HFFc6 (cell line): ENCODE data around the gene FMN2. TPM values are rescaled to one million over a fixed set of nuclear protein-coding genes. Genes with fewer than 3 reads are reported as not detected.
"Not testable (repeated sequence)": the region's sequence is repeated elsewhere in the genome, so short reads cannot be mapped to it uniquely, and the experiment has no call there.

ENCODE experiments used
- DNase-seq: peaks from one replicate; pipeline ENCODE4 v3.0.0-alpha.2; 2018
- H3K27ac Mint-ChIP-seq: 2 replicates; pipeline ENCODE4 v1.8.0; 2020; ENCODE audit warnings: mild to moderate bottlenecking, mixed read lengths
- H3K27me3 Mint-ChIP-seq: 2 replicates; pipeline ENCODE4 v1.8.0; 2021; ENCODE audit warnings: mild to moderate bottlenecking, moderate library complexity, mixed read lengths; ENCODE audit not compliant: insufficient read depth
- H3K36me3 Mint-ChIP-seq: 2 replicates; pipeline ENCODE4 v1.8.0; 2021; ENCODE audit warnings: low read depth, mixed read lengths
- H3K4me1 Mint-ChIP-seq: 2 replicates; pipeline ENCODE4 v1.8.0; 2020; ENCODE audit warnings: low read depth, mixed read lengths
- H3K4me3 Mint-ChIP-seq: 2 replicates; pipeline ENCODE4 v1.8.0; 2020; ENCODE audit warnings: mild to moderate bottlenecking, moderate library complexity, mixed read lengths
- H3K9me3 Mint-ChIP-seq: 2 replicates; pipeline ENCODE4 v1.8.0; 2020; ENCODE audit warnings: mild to moderate bottlenecking, mixed read lengths
- CTCF ChIP-seq: fragments of 200-600 bp; sonication (generic); IDR thresholded peaks from 2 replicates; pipeline ENCODE4 v1.5.0; 2021; ENCODE audit warnings: antibody characterized with exemption, mild to moderate bottlenecking
- total RNA-seq, 6 experiments: library from RNA; stranded (reverse); fragmentation: NEBNext Ultra II Directional; extraction: Animal tissue kit (Norgen Biotek cat#: 25700); gene quantifications; 2 replicates in 1 of 6; 3 replicates in 5 of 6; pipeline ENCODE4 v1.2.3, GENCODE V29; 2021

FMN2 gene
- total RNA-seq, 6 experiments from 2014 or later: 82.6 to 115 (median 96.4) TPM

- H3K4me1 Mint-ChIP-seq: peaks cover 92% of the 10 kb centered on the region
- peak overlapping the region; percentile 81 for H3K27ac Mint-ChIP-seq
- peaks cover 4% of the 10 kb centered on the region for H3K27me3 Mint-ChIP-seq
- TF ChIP-seq CTCF: no peak
- peaks cover 13% of the 10 kb centered on the region for H3K9me3 Mint-ChIP-seq
- peaks cover 84% of the 10 kb centered on the region for H3K36me3 Mint-ChIP-seq
- H3K4me3 Mint-ChIP-seq: peak overlapping the region; percentile 3; the same call in 1 of the 2 replicates
- no peak for DNase-seq
Measured at GRCh38 chr1:240256836-240257503, 165.3 kb downstream of the FMN2 start.

- Mint-ChIP-seq H3K27me3 (peaks cover 4% of the 10 kb centered on the region; the same call in 1 of the 2 replicates), H3K4me3 (0 out of 2 replicates have a peak overlapping the region, but pooled peaks have one; percentile 19), H3K9me3 (peaks cover 9% of the 10 kb centered on the region), H3K27ac (peak overlapping the region; percentile 81), H3K36me3 (peaks cover 86% of the 10 kb centered on the region), H3K4me1 (peaks cover 90% of the 10 kb centered on the region)
- DNase-seq: peak; percentile 92
- no peak for TF ChIP-seq CTCF
Measured at GRCh38 chr1:240258910-240259309, 167.2 kb downstream of the FMN2 start.

- Mint-ChIP-seq H3K36me3 (peaks cover 95% of the 10 kb centered on the region), H3K9me3 (peaks cover 30% of the 10 kb centered on the region)
Measured at GRCh38 chr1:240264494-240264893, 172.8 kb downstream of the FMN2 start.

GRCh38 chr1:240271081-240271480 lies 179.4 kb downstream of the FMN2 start:
- no peak for TF ChIP-seq CTCF
- DNase-seq: no peak
- peaks cover 55% of the 10 kb centered on the region for H3K9me3 Mint-ChIP-seq
- peaks cover 96% of the 10 kb centered on the region for H3K36me3 Mint-ChIP-seq
- H3K27me3 Mint-ChIP-seq: peaks cover 16% of the 10 kb centered on the region
- peaks cover 74% of the 10 kb centered on the region for H3K4me1 Mint-ChIP-seq
- H3K27ac Mint-ChIP-seq: no peak overlapping the region; the same call in none of the 2 replicates
- no peak overlapping the region for H3K4me3 Mint-ChIP-seq

More at GRCh38 chr1:240264494-240264893, 172.8 kb downstream of the FMN2 start:
- DNase-seq, H3K27me3 Mint-ChIP-seq, H3K4me3 Mint-ChIP-seq, H3K27ac Mint-ChIP-seq: not testable (repeated sequence)
- H3K4me1 Mint-ChIP-seq: peaks cover 85% of the 10 kb centered on the region

GRCh38 chr1:240274569-240274968 lies 182.9 kb downstream of the FMN2 start:
- no peak for DNase-seq
- Mint-ChIP-seq H3K4me1 (peaks cover 74% of the 10 kb centered on the region), H3K27ac (peak overlapping the region; percentile 27; the same call in 1 of the 2 replicates), H3K9me3 (peaks cover 29% of the 10 kb centered on the region), H3K4me3 (no peak overlapping the region; the same call in 1 of the 2 replicates), H3K36me3 (peaks cover 81% of the 10 kb centered on the region), H3K27me3 (peaks cover 13% of the 10 kb centered on the region)
- TF ChIP-seq CTCF: no peak

- Mint-ChIP-seq H3K36me3 (peaks cover 75% of the 10 kb centered on the region), H3K4me1 (peaks cover 76% of the 10 kb centered on the region), H3K27me3 (peaks cover 13% of the 10 kb centered on the region), H3K9me3 (peaks cover 24% of the 10 kb centered on the region)
- H3K4me3 Mint-ChIP-seq, DNase-seq, H3K27ac Mint-ChIP-seq: not testable (repeated sequence)
Measured at GRCh38 chr1:240275219-240275618, 183.5 kb downstream of the FMN2 start.
